ENCODE results near the gene MVP.
A peak's percentile ranks its signal among the peaks of the same experiment; 100 is the strongest.

Gene MVP

DNA sequence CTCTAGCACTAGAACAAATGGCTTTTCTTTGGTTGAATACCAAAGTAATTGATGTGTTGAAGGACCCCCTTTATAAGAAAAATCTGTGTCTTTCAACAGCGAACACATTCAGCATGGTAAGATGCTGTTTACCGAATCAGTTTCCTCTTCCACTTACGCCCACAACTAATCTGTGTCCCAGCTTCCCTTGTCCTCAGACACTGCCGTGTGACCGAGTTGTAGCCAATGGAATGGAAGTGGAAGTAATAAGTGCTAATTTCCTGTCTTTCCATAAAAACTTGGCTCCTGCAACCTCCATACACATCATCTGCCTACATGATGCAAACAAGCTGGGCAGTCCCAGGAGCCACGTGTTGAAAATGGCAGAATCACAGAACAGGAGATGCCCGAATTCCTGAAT is 32.4 kb downstream of the MVP start:
- no peaks in the 10 kb centered on the region for H3K9me3 ChIP-seq (ENCODE audit: severe bottlenecking)
- ATAC-seq (ENCODE audit: low read depth) (no peak), DNase-seq (ENCODE audit: low spot score) (no peak)
- H3K27me3 ChIP-seq (ENCODE audit: insufficient read depth, poor library complexity, severe bottlenecking): no peaks in the 10 kb centered on the region
- peaks cover 2% of the 10 kb centered on the region for H3K36me3 ChIP-seq (ENCODE audit: low read depth)
- H3K4me1 ChIP-seq (ENCODE audit: insufficient read depth, poor library complexity, severe bottlenecking): no peaks in the 10 kb centered on the region
- no peak overlapping the region for H3K4me3 ChIP-seq (ENCODE audit: severe bottlenecking)
- TF ChIP-seq, protein P1, sequence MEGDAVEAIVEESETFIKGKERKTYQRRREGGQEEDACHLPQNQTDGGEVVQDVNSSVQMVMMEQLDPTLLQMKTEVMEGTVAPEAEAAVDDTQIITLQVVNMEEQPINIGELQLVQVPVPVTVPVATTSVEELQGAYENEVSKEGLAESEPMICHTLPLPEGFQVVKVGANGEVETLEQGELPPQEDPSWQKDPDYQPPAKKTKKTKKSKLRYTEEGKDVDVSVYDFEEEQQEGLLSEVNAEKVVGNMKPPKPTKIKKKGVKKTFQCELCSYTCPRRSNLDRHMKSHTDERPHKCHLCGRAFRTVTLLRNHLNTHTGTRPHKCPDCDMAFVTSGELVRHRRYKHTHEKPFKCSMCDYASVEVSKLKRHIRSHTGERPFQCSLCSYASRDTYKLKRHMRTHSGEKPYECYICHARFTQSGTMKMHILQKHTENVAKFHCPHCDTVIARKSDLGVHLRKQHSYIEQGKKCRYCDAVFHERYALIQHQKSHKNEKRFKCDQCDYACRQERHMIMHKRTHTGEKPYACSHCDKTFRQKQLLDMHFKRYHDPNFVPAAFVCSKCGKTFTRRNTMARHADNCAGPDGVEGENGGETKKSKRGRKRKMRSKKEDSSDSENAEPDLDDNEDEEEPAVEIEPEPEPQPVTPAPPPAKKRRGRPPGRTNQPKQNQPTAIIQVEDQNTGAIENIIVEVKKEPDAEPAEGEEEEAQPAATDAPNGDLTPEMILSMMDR (IDR thresholded peaks at IDR 0.05; ENCODE audit: poor library complexity, severe bottlenecking): no peak
- H3K27ac ChIP-seq (ENCODE audit: poor library complexity, severe bottlenecking): no peak overlapping the region

DNA sequence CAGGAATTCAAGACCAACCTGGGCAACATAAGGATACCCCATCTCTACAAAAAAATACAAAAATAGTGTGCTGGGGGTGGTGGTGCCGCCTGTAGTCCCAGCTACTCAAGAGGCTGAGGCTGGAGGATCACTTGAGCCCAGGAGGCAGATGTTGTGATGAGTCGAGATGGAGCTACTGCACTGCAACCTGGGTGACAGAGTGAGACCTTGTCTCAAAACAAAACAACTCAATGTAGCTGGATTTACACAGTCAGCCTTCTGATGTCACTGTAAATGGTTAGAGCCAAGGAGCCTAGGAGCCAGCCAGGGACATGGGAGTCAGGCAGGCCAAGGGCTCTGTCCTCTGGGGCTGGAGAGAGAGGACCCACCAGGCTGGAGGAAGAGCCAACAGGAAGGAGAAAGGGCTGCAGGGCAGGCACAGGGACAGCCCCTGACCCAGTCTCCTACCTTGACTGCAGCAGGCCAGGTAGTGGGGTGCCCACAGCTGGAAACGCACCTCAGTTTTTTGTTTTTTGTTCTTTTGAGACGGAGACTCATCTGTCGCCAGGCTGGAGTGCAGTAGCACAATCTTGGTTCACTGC is 34.3 kb downstream of the MVP start:
- Histone ChIP-seq H3K9me3 (ENCODE audit: severe bottlenecking) (no peaks in the 10 kb centered on the region), H3K4me1 (ENCODE audit: insufficient read depth, poor library complexity, severe bottlenecking) (no peaks in the 10 kb centered on the region), H3K4me3 (ENCODE audit: severe bottlenecking) (no peak overlapping the region), H3K27ac (ENCODE audit: poor library complexity, severe bottlenecking) (no peak overlapping the region), H3K36me3 (ENCODE audit: low read depth) (no peaks in the 10 kb centered on the region), H3K27me3 (ENCODE audit: insufficient read depth, poor library complexity, severe bottlenecking) (no peaks in the 10 kb centered on the region)
- TF ChIP-seq, protein P1 (IDR thresholded peaks at IDR 0.05; ENCODE audit: poor library complexity, severe bottlenecking): no peak
- DNase-seq (ENCODE audit: low spot score): no peak
- ATAC-seq (ENCODE audit: low read depth): peak; percentile 18; the same call in 1 of the 3 replicates

DNA sequence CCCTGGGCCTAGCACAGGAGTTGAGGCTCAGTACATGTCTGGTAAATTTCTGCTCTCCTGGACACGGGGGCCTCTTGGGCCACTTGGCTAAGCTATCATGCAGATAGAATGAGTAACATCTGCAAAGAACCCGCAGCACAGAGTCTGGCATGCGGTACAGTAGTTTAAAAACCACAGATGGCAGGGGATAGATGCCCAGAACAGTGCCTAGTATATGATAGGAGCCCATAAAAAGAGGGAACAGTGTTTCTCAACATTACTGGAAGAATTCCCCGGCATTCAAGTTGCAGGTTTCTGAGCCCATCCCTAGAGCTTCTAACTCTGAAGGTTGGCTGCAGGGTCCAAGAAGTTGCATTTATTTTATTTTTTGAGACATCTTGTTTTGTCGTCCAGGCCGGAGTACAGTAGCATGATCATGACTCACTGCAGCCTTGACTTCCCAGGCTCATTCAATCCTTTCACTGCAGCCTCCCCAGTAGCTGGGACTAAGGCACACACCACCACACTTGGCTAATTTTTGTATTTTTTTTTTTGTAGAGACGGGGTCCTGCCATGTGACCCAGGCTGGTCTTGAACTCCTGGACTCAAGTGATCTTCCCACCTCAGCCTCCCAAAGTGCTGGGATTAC is 37.0 kb downstream of the MVP start:
- H3K27ac ChIP-seq (ENCODE audit: poor library complexity, severe bottlenecking): no peak overlapping the region
- H3K4me3 ChIP-seq (ENCODE audit: severe bottlenecking): no peak overlapping the region
- no peak for DNase-seq (ENCODE audit: low spot score)
- TF ChIP-seq, protein P1 (IDR thresholded peaks at IDR 0.05; ENCODE audit: poor library complexity, severe bottlenecking): no peak
- H3K9me3 ChIP-seq (ENCODE audit: severe bottlenecking): no peaks in the 10 kb centered on the region
- H3K4me1 ChIP-seq (ENCODE audit: insufficient read depth, poor library complexity, severe bottlenecking): no peaks in the 10 kb centered on the region
- no peaks in the 10 kb centered on the region for H3K27me3 ChIP-seq (ENCODE audit: insufficient read depth, poor library complexity, severe bottlenecking)
- peaks cover 6% of the 10 kb centered on the region for H3K36me3 ChIP-seq (ENCODE audit: low read depth)
- ATAC-seq (ENCODE audit: low read depth): no peak

DNA sequence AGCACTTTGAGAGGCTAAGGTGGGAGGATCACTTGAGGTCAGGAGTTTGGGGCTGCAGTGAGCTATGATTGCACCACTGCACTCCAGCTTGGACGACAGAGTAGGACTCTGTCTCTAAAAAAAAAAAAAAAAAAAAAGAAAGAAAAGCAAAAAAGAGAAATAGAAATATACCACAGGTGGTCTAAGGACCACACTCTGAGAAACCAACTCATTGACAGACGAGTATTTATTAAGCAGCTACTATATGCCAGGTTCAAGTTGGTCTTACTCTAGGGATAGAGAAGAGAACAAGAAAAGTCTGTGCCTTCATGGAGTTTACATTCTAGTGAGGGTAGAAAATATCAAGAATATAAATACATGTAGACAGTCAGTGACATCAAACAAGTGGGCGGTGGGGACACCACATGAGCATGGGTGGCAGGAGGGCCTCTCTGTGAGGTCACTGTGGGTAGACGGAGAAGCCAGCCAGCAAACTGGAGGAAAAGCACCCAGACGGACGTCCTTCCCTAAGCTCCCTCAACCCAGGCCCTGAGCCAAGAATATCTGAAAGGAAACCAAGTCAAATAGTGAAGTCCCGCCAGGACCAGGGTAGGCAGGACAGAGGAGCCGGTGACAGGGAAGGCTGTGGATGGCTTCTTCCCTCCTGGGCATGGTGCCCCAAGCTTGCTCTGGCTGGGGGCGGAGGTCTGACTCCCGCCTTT is 38.0 kb downstream of the MVP start:
- Histone ChIP-seq H3K36me3 (ENCODE audit: low read depth) (peaks cover 6% of the 10 kb centered on the region), H3K4me1 (ENCODE audit: insufficient read depth, poor library complexity, severe bottlenecking) (no peaks in the 10 kb centered on the region), H3K27ac (ENCODE audit: poor library complexity, severe bottlenecking) (no peak overlapping the region), H3K9me3 (ENCODE audit: severe bottlenecking) (no peaks in the 10 kb centered on the region), H3K4me3 (ENCODE audit: severe bottlenecking) (no peak overlapping the region), H3K27me3 (ENCODE audit: insufficient read depth, poor library complexity, severe bottlenecking) (no peaks in the 10 kb centered on the region)
- ATAC-seq (ENCODE audit: low read depth): no peak
- TF ChIP-seq, protein P1 (IDR thresholded peaks at IDR 0.05; ENCODE audit: poor library complexity, severe bottlenecking): no peak
- DNase-seq (ENCODE audit: low spot score): no peak

DNA sequence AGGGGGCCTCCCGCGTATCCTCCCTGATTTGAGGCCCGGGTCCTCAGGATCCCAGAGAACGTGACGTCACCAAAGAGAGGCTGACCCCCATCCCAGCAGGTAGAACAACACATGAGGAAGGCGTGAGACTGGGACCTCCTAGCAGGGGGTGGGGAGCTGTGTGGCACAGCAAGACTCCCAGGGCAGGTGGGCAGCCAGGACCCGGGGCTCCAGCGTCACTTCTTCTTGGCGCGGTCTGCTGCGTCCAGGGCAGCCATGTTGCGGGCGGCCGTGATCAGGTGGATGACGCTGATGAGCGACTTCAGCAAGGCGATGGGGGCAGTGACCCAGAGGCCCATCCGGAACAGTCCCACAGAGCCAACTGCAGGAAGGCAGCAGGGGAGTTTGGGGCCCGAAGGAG is 38.7 kb downstream of the MVP start:
- no peak overlapping the region for H3K27ac ChIP-seq (ENCODE audit: poor library complexity, severe bottlenecking)
- TF ChIP-seq, protein P1 (IDR thresholded peaks at IDR 0.05; ENCODE audit: poor library complexity, severe bottlenecking): no peak
- DNase-seq (ENCODE audit: low spot score) (no peak), ATAC-seq (ENCODE audit: low read depth) (no peak)
- H3K4me1 ChIP-seq (ENCODE audit: insufficient read depth, poor library complexity, severe bottlenecking): no peaks in the 10 kb centered on the region
- peaks cover 6% of the 10 kb centered on the region for H3K36me3 ChIP-seq (ENCODE audit: low read depth)
- H3K4me3 ChIP-seq (ENCODE audit: severe bottlenecking): no peak overlapping the region
- no peaks in the 10 kb centered on the region for H3K27me3 ChIP-seq (ENCODE audit: insufficient read depth, poor library complexity, severe bottlenecking)
- no peaks in the 10 kb centered on the region for H3K9me3 ChIP-seq (ENCODE audit: severe bottlenecking)
